ENCODE results near the gene AFDN. TPM values are rescaled to one million over a fixed set of nuclear protein-coding genes. Genes with fewer than 3 reads are reported as not detected.

AFDN gene
- total RNA-seq, 1 experiment from 2014 or later, result 86.5 TPM

DNA sequence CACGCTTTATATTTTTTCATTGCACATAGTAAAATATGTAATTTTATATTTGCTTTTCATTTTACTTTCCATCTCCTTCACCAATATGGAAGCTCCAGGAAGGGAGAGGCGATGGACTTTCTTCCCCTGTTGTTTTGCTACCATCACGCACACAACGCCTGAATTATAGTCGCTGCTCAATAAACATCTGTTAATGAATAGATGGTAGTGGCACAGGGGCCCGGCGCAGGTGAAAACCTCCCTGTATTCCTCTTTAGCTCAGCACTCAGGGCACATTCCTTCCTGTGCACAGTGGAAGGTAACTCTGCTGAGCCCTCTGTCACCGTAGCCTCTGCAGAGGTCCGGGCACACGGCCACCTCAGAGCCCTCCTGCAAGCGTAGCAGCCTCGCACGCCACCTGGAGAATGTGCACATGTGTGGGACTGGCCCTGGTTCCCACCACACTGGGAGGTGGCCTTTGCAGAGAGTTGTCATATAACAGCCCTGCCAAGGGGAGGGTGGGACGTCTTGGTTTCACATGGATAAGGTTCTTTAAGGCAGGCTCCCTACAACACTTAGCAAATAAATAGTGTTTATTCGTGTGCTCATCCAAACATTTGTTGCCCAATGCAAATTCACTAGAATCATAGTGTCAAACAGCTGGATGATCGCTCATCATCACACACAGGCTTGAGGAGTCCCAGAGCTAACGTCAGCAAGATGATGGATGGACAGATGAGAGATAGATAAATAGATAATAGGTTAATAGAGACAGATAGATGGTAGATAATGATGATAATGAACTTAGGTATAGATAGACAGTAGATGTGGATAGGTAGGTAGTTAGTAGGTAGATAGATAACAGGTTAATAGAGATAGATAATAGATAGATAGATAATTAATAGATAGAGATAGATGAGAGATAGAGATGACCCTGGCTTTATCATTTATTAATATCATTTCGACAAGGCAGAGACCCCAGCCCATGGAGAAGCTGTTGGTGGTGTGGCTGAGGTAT, 32.3 kb upstream of the AFDN start:
- DNase-seq (ENCODE audit: low spot score), result no peak

DNA sequence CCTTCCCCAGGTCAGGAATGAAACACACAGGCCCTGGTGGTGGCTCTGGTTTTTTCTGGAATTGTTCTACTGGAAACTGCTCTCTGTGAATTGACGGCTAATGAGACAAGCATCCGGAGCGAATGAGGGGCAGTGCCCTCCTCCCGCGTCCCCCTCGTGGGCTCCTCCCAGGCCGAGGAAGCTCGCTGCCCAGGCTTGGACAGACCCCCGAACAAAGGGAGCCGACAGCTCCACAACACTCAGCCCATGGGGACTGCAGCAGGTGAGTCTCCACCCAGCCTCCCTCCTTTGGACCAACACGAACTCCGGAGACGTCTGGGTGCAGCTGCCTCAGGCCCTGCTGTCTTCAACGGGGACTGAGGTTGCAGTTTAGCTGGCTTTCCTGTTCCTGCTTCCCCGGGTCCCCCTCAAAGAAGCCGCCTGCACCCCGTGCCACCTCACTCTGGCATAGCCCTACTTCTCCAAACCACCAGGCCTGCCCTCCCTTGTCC, 31.3 kb upstream of the AFDN start:
- no peak for DNase-seq (ENCODE audit: low spot score)

DNA sequence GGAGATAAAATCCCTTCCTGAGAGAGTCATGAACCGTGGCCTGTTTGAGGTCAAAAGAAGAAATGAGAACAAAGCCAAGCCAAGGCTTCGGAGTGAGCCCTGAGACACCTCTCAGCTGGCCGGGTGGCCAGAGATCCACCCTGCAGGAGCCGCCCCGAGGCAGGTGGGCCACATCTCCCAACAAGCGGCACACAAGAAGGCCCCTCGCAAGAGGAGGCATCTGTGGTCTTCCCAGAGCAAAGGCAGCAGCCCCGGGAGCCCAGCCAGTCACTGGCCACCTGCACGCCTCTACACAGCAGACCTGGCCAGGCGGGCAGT, 30.9 kb upstream of the AFDN start:
- no peak for DNase-seq (ENCODE audit: low spot score)

DNA sequence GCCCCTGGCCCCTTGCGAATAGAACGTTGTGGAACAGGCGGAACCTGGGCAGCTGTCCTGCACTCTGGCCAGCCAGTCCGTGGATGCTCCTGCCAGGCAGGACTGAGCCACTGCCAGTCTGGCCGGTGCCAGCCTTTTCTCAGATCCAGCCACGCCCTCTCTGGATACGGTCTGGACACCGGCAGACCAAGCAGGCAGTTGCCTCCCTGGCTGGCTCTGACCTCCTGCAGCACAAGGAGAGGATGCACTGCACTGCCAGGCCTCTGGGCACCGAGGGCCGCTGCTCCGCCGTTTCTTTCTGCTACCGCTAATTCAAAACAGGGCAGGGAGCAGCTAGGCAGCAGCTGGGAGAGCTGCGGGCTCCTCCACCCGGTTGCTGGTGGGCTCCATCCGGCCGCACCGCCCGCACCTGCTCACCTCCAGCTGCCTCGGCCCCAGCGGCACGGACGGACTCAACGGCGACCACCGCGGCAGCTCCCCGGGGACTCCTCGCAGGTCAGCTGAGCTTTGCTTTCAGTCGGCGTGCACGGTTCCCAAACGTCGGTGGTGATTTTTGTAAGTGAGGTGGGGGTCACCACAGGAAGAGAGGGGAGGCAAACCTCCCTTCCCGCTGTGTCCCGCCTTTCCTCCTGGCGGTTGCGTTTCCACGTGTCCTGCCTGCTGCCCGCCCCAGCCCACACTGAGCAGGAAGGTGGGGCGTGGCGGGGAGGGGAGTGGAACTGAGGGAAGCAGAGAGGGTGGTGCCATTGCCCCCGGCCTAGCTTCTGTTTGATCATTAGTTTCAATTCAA, 30.3 kb upstream of the AFDN start:
- DNase-seq (ENCODE audit: low spot score), result peak; percentile 73

DNA sequence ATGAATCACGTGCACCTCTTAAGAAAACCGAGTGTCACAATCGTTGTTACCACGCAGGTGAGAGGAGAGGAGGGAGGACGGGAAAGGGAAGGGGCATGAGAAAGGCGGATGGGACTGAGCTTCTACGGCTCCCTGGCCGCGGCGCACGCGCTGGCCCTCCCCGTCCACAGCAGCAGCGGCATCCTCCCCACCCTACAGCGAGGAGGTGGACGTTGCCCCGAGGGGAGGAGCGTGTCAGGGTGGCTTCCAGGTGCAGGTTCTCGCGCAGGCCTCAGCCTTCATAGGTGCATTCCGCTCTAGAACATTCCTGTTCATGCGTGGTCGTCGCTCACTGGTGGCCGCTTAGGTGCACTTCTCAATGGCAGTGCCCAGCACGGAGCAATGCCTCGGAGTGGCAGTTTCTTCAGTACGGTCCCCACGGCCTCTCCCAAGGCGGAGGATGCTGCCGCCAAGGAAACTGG, 29.7 kb upstream of the AFDN start:
- DNase-seq (ENCODE audit: low spot score), result peak; percentile 64

DNA sequence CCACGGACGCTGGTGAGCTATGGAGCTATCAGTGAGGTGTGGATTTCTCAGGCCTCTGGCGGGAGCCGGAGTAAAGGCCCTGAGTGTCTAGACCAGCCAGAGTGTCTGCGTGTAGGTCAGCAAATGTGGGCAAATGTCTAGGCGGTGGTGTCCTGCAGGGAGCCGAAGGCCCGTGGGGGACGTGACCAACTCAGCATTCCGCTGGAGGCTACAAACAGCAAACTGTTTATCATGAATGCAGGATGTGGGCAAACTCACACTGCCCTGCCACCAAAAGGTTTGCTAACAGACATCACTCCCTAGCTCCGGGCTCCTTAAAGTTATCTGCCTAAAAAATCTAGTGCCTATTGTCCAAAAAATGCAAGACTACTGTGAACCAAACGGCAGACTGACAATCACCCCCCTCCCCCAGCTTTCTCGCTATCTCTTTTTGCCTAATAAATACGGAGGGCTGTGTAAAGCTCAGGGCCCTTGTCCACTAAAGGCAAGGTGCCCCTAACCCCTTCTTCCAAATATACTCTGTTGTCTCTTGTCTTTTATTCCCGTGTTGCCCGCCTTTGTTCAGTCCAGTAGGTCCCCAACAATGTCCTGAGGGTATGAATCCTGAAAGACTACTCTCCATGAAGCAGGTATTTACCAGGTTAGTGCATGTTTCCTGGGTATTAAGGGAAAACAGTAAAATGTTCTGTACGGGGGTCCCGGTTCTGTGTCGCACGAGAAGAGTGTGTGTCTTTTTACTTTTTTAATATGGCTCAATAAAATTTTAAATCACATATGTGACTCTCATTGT, 29.0 kb upstream of the AFDN start:
- no peak for DNase-seq (ENCODE audit: low spot score)

DNA sequence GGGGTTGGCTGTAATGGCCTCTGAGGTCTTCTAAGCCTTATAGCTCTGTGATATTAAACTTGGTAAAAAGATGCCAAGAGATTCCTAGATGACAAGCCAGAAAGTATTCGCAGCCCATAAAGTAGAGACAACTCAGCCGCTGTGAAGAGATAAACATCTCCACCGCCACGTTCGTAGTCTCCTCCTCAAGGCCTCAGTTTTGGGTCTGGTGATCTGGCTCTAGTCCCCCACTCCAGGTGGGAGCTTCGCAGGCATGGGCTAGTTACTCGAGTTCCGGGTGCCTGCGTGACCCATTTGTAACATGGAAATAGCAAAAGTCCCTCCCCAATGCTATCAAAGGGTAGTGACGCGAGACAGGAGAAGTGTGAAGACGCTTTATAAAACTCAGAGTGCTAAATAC, 28.3 kb upstream of the AFDN start:
- DNase-seq (ENCODE audit: low spot score), result no peak

- DNase-seq (ENCODE audit: low spot score), result no peak
Observed at GRCh38 chr6:167799033-167799821, 27.5 kb upstream of the AFDN start.

DNA sequence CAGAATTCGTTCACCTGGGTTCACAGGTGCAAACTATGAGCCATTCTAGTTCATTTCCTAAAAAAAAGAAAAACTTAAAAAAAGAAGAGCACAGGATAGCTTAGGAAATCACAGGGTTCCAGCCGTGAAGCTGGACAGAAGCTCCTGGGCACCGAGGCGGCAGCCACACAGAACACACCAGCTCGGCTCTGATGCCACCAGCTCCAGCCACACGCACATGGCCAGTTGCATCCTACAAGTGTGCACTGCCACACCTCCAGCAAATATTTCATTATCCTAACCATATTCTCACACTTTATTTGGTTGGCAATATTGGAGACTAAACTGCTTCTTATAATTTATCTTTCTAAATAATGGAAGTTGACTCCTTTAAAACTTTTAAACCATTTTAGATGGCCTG, 26.2 kb upstream of the AFDN start:
- DNase-seq (ENCODE audit: low spot score), result no peak

GRCh38 chr6:167801263-167801662, 25.4 kb upstream of the AFDN start:
- no peak for DNase-seq (ENCODE audit: low spot score)

- DNase-seq (ENCODE audit: low spot score), result no peak
Observed at GRCh38 chr6:167802339-167802738, 24.4 kb upstream of the AFDN start.

DNA sequence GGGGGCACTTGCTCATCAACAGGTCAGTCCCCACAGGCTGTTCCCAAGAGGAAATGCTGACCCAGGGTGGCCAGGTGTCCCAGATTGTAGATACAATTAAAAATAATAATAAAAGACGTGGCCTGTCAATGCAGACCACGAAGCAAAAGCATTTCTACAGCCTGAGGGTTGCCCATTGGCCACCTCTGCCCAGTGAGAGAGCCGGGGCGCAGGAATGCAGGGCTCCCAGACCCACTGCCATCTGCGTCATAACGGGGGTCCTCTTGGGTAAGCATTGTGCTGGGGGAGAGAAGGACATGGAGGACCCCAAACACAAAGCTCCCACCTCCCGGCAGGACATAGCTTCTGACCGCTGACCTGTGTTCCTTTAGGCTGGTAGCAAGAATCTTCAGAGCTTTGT, 22.9 kb upstream of the AFDN start:
- no peak for DNase-seq (ENCODE audit: low spot score)

- no peak for DNase-seq (ENCODE audit: low spot score)
Observed at GRCh38 chr6:167804281-167805013, 22.3 kb upstream of the AFDN start.

DNA sequence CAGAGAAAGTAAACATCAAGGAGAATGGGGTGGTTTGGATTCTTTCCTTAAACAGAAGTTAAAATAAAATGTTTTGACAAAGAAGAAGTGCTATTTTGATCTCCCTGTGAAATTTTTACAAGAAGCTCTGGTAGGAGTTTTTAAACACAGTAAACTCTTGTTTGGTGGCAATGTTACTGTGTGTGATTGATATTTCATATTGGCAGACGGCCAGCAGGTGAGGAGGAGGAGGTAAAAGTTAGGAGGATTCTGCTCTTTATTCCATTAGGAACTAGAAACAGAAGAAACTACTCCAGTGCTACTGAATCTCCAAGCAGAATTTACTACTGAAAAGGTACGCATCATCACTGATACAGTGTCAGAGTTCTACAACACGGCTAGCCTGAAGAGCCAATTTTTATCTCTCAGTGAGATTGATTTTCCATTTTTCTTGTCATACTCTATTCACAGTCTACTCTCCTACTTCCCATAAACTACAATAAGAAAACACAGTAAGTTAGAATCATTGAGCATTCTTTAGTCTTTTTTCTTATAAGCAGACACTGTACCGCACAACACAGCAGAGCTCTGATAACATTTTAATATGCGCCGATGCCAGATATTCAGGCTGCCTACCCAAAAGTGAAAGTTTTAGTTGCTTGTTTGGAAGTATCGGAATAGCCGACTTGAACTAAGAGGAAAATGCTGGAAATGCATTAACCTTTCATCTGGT, 21.2 kb upstream of the AFDN start:
- DNase-seq (ENCODE audit: low spot score), result no peak

GRCh38 chr6:167806061-167806700, 20.5 kb upstream of the AFDN start:
- DNase-seq (ENCODE audit: low spot score), result no peak

DNA sequence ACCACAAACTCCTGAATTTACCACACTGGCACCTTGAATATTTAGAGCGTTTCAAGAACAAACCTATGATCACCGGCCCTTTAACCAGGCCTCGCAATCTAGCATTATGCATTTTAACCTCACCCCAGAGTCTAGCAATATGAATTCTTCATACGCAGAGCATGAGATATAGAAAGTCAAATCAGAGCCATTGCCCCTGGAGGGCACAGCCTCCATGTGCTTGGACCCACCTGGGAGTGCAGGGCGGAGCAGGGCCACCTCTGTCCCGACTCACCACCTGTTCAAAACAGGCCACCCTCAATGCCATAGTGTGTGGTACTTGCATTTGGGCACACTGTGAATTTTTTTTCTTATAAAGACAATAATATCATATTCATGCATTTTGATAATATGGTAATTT, 19.5 kb upstream of the AFDN start:
- DNase-seq (ENCODE audit: low spot score), result no peak

- DNase-seq (ENCODE audit: low spot score), result no peak
Observed at GRCh38 chr6:167807756-167808155, 19.0 kb upstream of the AFDN start.

- no peak for DNase-seq (ENCODE audit: low spot score)
Observed at GRCh38 chr6:167811040-167811439, 15.7 kb upstream of the AFDN start.

All from HT-29 (cell line).